CD4-positive, alpha-beta T cell treated with Interleukin-12 subunit alpha and Interleukin-12 subunit beta, for 1 hour (primary cell): ENCODE measurements around the gene TEX2.
"Not testable (repeated sequence)": the region's sequence is repeated elsewhere in the genome, so short reads cannot be mapped to it uniquely, and the experiment has no call there.

ENCODE experiments used
- DNase-seq: peaks from one replicate; pipeline ENCODE4 v3.0.0-alpha.2; 2020

TEX2 gene

GRCh38 chr17:64208656-64209055 lies 54.4 kb downstream of the TEX2 start:
- DNase-seq, result not testable (repeated sequence)

- no peak for DNase-seq
These were observed 57.3 kb downstream of the TEX2 start for GRCh38 chr17:64205804-64206203.

DNA sequence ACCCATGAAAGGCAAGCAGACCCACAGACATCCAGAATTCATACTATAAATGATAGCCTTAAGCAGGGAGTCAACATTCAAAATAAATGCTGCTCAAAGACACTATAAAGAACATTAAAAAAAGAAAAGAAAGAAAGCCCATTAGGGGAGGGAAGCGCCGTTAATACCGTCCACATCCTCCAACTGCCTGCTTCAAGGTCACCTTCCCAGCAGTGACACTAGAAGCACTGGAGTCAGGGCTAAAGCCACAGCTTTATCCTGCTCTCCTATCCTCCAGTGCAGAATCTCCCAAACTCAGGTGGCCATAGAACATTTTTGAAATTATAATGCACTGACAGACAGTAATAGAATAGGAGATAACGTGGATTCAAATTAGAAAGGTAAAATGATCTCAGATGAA lies 59.4 kb downstream of the TEX2 start:
- DNase-seq, result no peak

GRCh38 chr17:64202683-64203344 lies 60.2 kb downstream of the TEX2 start:
- no peak for DNase-seq

DNA sequence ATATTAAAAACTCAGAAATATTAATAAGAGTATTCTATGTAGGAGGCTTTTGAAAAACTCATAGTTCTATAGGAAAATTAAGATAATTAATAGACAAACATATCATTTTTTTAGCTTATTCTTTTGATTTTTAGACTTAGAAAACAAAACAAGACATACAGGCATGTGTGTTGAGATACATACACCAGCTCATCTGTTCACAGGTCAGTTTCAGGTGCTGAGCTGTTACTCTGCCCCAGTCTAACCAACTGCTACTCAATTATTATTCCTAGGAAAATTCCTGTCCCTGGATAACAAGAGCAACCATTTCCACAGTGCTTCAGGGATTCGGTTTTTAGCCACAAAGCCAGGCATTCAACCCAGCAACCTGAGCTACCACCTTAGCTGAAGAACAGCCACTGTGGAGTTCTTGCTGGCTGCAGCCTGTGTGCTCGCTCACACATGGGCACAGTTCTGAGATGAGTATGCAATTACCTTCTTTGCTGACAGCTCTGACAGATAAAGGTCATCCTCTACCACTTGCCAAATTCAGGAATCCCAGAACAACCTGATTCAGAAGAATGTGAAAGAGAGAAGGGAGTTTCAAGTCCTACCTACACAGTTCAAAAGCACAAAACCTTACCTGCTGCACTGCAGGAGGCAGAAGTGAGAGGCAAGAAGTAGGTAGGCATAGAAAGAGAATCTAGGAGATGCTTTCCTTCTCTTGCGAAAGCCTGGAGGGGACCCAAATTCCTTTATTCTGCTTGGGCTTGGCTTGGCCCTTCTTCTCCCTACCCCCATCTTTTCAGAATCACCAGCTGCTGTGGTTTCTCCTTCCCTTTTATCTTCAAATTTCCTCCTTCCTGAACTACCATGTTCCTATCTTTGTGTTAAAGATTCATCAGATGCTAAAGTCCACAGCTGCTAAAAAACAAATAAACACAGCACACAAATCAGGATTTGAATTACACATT lies 62.7 kb downstream of the TEX2 start:
- DNase-seq, result no peak

GRCh38 chr17:64198331-64199090 lies 64.5 kb downstream of the TEX2 start:
- no peak for DNase-seq

- DNase-seq, result no peak
These were observed 66.5 kb downstream of the TEX2 start for GRCh38 chr17:64196601-64197000.

DNA sequence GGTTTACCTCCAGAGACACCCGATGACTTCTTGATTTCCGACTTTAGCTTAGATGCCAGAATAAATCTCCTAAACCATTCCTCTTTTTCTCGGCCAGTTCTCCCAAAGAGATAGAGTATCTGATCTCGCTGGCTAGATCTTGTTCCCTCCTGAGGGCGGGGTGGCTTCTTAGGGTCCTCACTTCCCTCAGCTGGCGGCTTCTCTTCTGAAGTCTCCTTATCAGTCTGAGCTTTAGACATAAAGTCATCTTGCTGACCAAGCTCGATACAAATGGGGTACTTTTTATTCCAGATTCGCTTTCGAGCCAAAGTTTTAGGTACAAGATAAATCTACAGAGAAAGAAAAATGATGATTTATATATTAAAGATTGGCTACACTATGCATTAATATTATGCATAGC lies 69.5 kb downstream of the TEX2 start:
- no peak for DNase-seq

GRCh38 chr17:64192589-64192988 lies 70.5 kb downstream of the TEX2 start:
- no peak for DNase-seq

DNA sequence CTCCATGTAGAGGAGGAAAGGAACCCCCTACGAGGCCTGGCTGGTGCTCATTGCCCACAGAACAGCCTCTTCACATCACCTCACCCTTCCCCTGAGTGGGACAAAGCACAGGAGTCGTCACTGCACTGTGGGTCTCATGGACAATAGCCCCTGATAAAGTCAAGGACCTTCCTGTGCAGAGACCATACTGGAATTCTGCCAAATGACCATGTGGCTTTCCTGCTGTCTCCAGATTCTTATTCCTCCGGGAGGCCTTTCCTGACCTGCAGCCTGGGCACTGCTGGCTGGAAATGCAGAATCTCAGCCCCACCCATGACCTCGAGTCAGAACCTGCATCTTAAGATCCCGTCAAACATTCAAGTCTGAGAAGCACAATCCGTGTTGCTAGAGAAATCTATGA lies 72.6 kb downstream of the TEX2 start:
- DNase-seq, result no peak

DNA sequence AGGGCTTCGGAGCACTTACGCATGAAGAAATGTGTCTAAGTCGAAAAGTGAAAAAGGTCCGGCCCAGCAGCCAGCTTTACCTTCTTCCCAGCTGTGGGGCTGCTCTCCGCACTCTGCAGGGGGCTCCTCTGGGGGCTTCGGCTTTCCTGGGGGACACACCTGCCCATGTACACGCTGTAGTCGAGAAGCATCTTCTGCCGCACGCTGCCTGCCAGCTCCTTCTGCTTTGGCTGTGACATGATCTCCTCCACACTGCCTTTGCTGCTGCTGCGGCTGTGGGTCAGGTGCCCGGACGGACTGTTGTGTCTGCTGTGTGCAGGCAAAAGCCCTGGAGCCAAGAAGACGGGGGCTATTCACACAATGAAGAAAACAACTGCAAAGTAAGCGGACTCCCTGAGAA lies 75.0 kb downstream of the TEX2 start:
- DNase-seq, result no peak

DNA sequence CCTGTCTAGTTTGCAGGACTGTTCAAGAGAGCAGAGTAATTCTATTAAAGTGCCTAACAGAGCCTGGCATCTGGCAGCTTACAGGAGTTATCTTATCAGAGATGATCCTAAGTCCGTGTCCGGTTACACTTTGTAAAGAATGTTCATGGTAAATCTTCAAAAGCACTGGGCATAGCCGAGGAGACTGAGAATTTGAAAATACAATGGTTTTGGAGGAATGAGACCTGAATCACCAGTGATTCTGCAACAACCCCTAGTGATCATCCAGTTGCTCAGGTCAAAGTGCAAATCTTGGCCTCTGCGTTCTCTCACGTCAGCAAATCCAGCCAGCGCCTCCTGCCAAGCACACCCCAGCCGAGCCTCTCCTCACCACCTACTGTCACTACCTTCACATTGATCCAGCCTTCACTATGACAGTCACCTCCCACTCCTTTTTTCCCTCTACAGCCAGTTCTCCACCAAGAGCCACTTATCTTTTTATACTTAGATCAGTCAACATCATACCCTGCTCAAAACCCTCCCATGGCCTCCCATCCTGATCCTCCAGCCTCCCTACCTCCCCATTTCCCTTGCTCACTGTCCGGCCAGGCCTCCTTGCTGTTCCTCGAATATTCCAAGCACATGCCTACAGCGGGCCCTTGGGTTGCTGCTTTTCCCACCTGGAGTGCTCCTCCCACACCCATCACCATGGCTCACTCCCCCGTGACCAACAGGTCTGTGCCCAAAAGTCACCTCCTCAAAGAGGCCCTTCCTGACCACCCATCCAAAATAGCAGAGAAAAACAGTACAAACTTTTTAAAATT lies 75.8 kb downstream of the TEX2 start:
- DNase-seq, result no peak

GRCh38 chr17:64186171-64187092 lies 76.6 kb downstream of the TEX2 start:
- no peak for DNase-seq

DNA sequence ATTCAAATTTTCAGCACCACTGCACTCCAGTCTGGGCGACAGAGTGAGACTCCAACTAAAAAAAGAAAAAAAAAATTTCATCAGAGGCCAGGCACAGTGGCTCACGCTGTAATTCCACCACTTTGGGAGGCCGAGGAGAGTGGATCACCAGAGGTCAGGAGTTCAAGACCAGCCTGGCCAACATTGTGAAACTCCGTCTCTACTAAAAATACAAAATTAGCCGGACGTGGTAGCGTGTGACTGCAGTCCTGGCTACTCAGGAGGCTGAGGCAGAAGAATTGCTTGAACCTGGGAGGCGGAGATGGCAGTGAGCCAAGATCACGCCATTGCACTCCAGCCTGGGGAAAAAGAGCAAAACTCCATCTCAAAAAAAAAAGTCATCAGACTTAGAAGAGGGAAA lies 77.5 kb downstream of the TEX2 start:
- not testable (repeated sequence) for DNase-seq

DNA sequence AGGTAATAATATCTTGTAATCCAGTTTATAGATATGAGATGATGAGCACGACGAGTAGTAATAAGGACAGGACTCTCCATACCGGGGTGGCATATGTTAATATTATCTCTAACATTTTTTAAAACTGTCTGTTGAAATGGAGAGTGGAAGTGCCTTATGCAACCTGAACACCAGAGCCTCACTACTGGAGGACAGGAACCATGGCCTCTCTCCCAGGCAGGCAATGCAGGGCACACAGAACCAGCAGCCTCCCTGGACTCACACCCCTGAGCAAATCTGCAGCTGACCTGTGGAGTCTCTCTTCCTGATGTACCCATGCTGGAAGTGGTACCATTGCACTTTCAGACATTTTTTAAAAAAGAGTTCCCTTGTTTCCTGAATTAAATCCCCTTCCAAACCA lies 78.0 kb downstream of the TEX2 start:
- no peak for DNase-seq

GRCh38 chr17:64183815-64184214 lies 79.2 kb downstream of the TEX2 start:
- no peak for DNase-seq

- no peak for DNase-seq
These were observed 80.6 kb downstream of the TEX2 start for GRCh38 chr17:64182325-64183012.

DNA sequence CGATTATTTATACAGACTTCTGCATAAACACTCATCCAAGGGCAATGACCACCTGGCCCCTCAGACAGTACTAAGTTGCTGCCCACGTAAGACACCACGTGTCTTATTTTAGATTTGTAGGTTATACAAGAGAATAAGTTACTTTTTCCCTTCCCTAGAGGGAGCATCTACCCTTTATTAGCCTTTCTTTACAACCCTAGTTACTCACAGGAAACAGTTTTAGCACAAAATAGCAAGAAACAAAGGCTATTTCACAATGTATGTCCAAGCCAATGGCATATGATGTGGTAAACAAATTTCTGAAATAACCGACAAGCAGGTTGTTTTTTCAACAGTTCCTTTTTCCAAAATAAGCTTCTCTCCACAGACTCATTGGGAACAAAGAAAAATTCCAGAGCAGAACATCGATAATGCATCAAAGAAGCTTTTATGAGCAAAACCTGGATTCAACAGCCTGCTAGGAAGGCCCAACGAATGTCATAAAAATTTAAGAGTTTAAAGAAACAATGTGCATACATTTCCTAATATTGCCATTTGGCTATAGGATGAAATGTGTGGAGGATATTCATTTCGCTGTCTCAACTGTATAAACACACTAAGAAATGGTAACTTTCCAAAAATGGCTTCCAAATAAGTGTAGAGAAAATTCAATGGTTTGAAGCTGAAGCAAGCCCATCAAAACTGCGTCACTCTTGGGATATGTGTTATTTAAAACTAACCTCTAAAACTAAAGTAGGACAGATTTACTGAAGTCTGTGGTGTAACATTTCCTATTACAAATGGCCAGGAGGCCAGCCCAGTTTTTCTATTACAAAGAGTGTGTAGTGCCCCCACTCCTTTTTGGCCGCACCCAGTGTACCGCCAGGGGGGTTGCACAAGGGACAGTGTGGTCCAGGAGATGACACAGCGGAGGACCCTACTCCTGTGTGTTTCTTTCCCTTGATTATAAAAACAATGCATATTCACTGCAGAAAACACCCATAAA lies 82.7 kb downstream of the TEX2 start:
- DNase-seq, result no peak

GRCh38 chr17:64179024-64179423 lies 84.0 kb downstream of the TEX2 start:
- DNase-seq, result not testable (repeated sequence)
